ENCODE measurements around the gene PEX12.
"Not testable (repeated sequence)": the region's sequence is repeated elsewhere in the genome, so short reads cannot be mapped to it uniquely, and the experiment has no call there.

Gene PEX12
- total RNA-seq, result 6.5 to 9.1 (median 7.8) reads per million in 4 donors

DNA sequence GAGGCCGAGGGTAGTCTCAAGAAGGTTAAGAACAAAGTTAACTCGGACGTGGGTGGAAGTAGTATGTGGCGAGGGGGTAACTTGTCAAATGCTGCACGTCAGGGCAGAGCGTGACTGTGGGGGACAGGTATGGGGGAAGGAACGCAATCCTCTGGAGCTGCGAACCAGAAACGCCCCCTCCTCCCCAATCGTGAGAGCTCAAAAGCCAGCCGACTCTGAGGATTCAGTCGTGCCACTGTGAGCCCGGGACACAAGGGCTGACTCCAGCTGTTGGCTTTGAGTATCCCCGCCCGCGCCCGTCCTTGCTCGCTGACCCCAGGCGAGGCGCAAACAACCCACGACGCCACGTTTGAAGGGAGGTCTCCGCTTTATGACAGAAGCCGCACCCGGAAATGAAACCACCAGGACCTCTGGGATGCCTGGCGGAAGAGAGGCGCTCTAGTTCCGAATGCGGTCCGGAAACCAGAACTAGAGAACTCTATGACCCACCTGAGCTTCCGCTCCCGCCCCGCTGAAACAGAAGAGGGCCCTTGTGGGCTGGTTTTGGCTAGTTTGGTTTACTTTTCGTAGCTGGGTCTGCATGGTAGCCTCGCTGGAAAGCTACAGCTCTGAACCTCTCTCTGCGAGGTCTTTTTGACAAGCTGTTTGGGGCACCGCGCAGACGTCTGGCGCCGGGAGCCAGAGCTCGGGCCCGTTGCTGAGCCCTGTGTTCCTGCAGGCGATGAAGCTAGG is at the start of gene PEX12:
TSS of gene PEX12 (minus strand) at position 375 of the 732 bp plus-strand sequence. CDS start 550 bp downstream, outside the sequence.
- DNase-seq, result peak; percentile 69 to 91 (median 84)

DNA sequence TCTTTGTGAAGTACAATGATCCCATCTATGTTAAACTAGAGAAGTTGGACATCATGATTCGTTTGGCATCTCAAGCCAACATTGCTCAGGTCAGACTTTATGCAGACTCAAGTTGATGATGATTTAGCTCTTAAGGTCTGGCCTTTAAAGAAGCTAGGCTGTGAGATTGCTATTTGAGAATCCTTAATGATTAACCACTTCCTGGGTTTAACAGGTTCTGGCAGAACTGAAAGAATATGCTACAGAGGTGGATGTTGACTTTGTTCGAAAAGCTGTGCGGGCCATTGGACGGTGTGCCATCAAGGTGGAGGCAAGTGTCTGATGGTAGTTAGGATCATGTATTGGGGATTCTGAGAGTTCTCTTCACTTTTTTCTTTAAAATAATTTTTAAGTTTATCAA is 49.0 kb upstream of the PEX12 start:
- no peak for DNase-seq

DNA sequence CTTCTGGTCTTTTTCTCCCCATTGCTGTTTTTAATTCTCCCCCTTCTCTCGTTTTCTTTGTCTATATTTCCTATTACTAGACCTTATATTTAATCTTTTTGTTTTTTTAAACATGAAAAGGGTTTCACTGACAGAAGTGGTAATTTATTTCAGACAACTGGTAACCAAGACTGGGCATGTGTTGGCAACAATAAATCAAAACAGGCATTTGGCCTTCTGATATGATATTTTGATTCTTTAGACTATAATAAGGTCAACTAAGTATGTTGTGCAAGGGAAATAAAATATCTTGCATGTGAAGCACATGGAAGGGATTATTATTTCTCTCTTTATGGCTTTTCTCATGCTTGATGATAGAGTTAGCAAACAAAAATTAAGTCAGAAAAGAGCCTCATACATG is 43.4 kb upstream of the PEX12 start:
- no peak for DNase-seq

DNA sequence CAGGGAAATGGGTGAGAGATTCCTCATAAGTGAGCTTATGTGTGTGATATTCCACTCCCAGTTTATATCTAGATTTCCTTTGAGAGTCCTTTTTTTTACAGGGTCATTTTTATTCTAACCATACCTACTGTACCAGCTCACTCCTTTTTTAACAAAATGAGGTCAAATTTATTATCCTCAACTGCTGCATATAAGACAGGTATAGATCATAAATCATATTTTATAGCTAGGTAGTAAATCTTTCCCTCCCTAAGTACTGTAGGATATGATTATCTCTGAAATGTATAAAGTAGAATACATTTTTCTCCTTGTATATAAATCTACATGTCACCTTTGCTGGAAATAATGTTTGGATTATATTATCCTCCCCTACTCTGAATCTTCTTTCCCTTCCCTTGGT is 40.3 kb upstream of the PEX12 start:
- DNase-seq, result no peak

DNA sequence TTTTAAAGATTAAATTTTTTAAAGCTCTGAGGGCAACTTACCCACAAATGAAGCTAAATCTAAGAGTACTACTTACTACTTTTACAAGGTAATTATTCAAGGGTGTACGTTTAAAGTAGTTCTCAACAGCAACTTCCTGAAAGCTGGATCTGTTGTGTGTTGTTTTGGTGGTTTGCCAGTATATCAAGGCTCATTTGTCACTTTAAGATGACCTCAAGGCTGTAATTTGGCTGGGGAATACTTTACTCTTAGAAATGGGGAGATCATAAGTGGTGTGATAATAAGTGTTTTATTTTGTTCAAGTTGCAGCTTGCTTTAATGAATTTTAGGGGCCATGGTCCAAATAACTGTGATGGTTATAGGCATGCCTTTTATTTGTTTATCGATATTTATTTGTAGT is 39.1 kb upstream of the PEX12 start:
- DNase-seq, result no peak

DNA sequence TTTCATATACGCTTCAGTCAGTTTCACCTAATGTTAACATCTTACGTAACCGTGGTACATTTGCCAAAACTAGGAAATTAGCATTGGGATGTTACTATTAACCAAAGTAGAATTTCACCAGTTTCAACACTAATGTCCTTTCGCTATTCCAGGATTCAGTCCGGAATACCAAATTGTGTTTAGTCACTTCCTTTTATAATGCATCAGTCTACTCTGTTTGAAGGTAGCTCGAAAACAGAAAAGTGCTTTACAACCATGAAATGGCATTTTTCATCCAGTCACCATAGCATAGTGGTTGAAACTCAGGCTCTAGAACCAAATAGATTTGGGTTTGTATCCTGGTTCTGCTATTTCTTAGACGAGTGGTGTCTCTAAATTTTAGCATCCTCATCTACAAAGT is 38.2 kb upstream of the PEX12 start:
- DNase-seq, result no peak

DNA sequence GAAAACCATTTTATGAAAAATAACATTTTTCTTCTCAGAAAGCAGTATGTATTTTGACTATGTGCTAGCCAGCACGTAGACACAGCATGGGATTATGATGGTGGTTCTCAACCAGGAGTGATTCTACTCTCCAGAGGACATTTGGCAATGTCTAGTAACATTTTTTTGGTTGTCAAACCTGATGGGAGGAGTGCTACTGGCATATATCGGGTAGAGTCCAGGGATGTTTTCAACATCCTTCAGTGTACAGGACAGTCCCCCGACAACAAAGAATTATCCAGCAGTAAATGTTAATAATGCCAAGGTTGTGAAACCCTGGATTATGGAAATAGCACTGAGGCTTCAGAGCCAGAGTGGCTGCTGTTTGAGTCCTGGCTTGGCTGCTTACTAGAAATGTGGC is 36.4 kb upstream of the PEX12 start:
- no peak for DNase-seq

DNA sequence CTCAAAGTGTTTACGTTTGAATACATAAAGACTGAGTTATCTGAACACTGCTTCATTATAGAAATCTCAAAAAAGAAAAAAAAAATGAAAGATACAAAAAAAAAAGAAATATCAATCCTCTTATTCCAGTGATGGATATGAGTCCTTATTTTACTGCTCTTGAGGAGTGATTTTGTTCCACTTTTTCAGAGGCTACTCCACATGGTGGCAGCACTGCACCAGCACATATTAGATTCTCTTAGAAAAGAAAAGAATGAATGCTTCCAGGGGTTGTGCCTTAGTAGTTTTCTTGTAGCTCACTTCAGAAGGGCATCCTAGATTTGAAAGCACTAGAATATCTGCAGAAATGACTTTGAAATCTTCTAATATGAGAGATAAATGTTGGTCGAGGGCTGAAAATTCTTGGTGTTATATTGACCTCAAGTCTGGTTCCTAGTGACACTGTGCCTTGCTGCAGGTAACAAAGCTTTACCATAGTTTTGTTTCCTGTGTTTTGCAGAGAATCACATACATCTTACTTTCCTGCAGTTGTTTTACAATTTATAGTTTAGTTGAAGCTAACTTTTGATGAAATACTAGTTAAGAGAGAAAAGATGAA is 34.7 kb upstream of the PEX12 start:
- DNase-seq, result peak in 2 of 5 donors; percentile 16 to 27

DNA sequence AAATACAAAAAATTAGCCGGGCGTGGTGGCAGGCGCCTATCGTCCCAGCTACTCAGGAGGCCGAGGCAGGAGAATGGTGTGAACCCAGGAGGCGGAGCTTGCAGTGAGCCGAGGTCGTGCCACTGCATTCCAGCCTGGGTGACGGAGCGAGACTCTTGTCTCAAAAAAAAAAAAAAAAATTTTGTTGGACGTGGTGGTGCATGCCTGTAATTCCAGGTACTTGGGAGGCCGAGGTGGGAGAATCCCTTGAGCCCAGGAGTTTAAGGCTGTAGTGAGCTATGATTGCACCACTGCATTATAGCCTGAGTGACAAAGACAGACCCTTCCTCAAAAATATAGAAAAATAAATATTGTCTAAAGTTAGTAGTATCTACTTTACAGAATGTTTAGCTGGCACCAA is 32.4 kb upstream of the PEX12 start:
- not testable (repeated sequence) for DNase-seq

DNA sequence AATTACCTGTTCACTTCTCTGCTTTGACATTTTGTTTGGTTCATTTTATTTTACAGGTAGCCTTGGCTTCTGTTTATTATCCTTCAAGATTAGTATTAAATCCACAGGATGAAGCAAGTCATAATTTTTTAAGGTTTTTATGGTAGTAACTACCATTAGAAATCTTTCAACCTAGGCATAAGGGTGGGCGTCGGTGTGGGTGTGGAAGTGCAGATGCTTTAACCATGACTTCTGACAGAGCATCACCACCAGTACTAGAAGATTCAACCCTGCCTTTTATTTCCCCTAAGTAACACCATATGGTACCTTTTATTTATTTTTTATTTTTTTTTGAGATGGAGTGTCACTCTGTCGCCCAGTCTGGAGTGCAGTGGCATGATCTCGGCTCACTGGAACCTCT is 31.5 kb upstream of the PEX12 start:
- DNase-seq, result no peak

DNA sequence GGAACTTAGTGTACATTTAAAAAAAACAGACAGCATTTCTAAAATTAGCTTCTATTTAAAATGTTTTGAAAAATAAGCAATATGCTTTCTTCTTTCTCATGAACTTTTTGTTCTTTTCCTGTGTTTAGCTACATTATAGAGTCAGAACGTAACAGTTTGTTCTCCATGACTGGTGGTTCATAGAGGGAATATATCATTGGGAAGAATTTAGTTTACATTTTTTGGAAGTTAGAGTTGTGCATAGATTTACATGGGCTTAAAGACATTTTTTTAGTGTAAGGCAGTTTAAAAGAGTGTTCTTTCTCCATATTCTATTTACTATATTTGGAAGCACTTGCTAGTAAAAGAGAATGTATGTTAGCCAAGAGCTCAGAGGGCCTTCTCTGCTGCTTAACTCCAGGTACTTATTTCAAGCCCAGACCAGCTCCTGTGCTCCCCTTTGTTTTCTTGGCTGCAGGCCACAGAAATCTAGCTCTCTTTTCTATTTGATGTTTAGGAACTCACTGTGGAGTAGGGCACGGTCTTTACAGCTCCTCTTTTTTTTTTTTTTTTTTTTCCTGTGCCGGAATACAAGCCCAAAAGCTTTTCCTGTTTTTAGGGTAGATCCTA is 29.0 kb upstream of the PEX12 start:
- no peak for DNase-seq

DNA sequence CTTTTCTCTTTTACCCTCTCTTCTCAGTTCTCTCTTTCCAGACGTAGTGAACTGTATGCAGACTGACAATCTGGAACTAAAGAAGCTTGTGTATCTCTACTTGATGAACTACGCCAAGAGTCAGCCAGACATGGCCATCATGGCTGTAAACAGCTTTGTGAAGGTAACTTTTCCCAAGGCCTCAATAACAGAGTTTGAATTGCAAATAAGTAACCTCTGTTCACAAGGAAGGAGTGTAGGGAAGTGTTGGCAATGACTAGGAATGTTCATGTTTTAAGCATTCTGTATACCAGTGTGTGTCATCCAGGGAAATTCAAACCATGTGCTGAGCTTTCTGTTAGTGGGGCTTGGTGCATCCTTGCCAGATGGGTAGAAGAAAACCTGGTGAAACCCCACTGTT is 27.3 kb upstream of the PEX12 start:
- DNase-seq, result no peak

DNA sequence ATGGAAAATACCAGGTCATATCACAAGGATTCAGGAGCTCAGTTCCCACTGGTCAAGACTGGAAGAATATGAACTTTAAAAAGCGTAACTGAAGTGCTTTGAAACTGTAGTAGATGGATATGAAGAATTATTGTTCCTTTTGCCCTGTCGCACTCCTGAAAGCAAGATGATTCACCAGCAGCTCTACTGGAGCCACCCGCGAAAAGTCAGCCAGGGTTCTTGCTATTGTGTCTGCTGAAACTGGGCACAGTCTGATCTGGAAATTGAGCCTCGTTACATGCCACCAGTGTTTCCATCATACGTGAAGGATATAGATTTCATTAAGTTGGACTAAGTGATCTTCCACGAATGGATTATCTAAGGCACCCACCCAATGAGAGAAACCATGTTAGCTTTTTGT is 25.3 kb upstream of the PEX12 start:
- DNase-seq, result no peak

DNA sequence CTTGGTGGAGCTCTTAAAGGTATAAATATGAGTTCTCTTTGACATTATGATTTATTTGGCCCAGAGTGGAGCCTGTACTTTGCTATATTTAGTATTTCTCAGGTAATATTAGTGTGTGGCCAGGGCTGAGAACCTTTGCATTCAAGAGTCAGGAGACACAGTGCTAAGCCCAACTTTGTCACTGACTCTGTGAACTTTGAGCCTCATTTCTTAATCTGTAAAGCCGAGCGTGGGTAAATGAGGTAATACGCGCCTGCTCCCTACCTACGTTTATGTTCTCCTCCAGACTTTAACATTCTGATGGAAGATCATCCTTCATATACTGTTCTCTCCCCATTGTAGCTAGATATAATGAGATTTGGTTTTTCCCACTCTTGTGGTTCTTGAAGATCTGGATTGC is 19.2 kb upstream of the PEX12 start:
- DNase-seq, result no peak

DNA sequence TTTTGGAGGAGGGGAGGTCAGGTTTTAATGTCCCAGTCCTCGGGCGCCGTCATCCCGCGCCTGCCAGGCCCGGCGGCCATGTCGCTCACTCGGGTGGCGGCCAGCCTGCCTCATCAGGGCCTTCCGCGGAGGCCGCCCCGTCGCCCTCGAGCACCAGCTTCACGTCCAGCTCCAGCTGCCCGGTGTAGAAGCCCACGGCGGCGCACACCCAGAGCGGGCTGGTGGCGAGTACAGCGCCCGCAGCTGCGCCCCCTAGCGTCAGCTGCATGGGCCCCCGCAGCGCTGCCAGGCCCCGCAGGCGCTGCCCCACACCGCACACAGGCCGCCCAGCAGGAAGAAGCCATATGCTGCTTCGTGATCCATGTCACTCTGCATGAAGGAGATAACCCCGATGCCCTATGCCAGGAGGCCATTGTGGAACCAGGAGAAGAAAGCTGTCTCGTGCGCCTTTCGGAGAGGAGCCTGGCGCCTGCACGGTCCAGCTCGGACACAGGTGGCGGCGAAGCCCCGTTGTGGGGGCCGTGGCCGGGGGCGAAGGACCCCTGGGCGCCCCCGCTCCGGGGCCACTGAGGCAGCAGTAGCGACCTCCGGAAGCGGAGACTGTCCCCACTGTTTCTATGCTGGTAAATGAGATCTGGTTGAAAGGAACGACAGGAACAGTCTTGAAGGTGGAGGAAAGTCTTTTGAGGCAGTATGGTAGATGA is 18.3 kb upstream of the PEX12 start:
- DNase-seq, result no peak

DNA sequence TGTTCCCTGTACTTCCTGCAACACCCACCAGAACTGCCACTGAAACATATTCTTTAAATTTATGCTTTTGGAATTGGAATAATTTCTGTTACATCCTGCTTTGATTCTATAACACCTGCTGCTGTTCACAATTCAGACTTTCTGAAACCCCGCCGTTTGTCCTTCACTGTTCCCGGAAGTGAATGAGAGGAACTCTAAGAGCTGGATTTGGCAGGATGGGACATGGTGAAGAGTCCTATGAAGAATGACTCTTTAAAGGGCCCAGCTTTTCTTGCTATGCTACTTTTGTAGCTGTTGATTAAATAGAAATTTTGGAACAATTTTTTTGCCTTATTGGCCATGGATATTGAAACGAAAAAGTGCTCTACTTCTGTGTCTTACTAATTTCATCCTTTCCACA is 17.7 kb upstream of the PEX12 start:
- DNase-seq, result no peak

DNA sequence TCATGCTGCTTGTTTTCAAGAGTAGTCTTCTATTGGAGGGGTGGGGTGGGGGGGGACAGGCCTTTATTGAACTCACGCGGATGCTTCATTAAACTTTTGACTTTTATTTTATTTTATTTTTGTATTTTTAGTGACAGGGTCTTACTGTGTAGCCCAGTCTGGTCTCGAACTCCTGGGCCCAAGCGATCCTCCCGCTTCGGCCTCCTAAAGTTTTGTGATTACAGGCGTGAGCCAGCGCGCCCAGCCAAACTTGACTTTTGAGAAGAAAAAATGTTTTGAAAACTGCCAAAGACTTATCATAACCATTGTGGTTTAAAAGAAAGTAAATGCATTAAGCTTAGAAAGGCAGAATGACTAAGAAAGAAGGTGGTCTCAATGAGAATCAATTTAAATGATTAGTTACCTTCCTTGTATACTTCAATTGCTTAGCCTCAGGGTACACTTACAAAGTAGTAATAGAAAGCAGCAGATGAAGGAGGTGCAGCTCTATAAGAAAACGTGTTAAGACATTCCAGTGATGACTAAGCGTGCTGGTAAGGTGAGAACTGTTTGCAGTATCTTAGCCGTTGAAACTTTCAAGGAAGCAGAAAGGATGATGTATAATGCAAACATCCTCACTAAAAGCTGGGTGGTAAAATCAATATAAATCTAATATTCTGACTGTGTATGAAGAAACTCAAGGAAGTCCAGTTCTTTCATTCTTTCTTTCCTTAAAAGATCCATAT is 10.0 kb upstream of the PEX12 start:
- peak in 1 of 5 donors; percentile 73 for DNase-seq

DNA sequence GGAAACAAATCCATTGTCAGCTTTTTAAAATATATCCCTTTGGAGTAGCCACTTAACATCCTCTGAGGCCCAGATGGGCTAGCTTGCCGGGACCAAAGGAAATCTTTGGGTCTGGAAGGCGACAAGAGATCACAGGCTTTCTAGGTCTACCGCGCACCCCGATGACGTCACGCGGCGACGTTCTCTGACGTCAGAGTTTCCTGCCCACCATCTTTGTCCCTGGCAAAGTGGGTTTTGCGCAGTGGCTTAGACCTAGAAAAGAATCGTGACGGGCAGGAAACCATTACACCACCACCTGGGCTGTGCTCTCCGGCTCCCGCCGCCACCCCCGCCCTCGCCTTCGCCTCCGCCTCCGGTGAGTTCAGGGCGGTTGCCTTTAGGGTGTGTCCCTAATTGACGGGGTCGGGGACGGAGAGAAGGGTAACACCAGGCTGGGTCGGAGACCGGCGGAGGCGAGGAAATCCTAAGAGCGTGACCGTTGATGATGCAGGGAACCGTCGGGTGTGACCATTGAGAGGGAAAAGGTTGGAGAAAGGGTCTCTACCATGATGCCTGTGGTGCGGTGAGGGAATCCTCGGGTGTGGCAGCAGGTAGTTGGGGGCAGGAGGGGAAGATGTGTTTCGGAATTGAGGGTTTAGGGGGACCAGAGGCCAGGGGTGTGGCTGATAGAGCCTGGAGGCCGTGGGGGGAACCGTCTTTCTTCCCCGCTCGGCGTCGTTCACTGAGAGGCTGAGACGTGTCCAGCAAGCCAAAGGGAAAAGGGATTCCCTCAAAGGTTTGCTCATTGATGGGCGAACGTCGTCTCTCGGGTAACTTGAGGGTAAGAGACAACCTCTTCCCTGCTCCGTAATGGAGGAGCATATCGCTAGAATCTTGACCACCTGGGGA is 8.9 kb upstream of the PEX12 start, which contains the start of gene AP2B1:
TSS of gene AP2B1 (plus strand) at position 249 of the 888 bp plus-strand sequence. CDS start 6,709 bp downstream, outside the sequence.
- peak; percentile 90 to 99 (median 94) for DNase-seq

DNA sequence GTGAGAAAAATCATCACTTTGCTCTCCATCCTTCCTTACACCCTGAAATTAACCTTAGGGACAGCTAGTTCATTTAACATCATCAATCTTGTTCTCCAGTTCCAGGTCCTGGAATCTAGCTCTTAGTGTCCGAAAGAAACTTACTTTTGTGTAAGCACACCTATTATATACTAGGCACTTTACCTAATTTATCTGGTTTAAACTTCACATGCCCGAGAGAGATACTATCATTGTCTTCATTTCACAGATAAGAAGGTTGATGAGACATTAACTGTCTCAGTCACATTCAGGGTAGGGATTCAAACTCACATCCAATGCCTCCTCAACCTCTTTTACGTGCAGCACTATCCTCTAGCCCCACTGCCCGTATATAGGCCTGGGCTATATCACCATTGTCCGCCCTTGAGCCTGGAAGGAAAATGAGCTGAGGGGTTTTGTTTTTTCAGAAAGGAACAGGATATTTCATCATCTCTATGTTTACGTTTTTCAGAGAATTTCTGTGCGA is 8.2 kb upstream of the PEX12 start:
- no peak for DNase-seq

DNA sequence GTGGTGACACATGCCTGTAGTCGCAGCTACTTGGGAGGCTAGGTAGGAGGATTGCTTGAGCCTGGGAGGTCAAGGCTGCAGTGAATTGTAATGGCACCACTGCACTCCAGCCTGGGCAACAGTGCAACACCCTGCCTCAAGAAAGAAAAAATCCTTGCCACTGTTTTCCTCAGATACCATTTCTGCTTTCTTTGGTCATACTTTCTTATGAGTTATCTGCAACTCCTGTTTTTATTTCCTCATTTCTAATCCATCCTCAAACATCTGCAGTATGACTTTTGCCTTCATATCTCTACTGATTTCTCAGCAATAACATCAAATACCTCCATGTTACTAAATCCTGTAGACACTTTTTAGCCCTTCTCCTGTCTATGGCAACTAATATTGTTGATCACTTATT is 5.7 kb upstream of the PEX12 start:
- DNase-seq, result no peak

DNA sequence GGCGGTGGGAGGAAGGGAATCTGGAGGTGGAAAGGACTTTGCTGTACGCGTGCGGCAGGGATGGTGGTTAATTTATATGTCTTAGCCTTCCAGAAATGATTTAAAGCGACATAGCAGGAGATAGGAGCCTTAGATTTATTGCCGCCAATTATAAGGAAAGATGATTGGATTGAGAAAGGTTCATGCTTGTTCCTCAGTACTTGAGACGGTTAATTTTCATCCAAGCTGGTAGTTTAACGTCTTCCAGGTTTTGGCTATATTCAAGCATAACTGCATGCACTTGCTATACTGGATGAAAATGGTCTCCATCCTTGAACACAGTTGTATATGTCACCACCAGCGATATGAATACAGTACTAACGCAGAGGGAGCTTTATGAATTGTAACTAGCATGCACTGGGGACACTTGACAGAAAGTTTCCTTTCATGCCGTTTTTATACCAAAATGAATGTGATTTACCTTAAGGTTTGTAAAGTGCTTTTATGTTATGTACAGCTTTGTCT is 610 bp upstream of the PEX12 start:
- DNase-seq, result peak in 1 of 5 donors; percentile 21
